DOHH2 (cell line): ENCODE data around the gene KCNK6.

Source experiments
- H3F3A ChIP-seq: fragments of 200-600 bp; sonication (generic), shearing (Covaris generic); 2 replicates; pipeline ENCODE4 v1.6.0; 2016; ENCODE audit warnings: antibody characterized with exemption, mild to moderate bottlenecking; ENCODE audit not compliant: control insufficient read depth, insufficient read depth
- H3K27ac ChIP-seq: fragments of 200-600 bp; sonication (generic); 2 replicates; pipeline ENCODE4 v1.5.1; 2014; ENCODE audit warnings: low read depth, mild to moderate bottlenecking, low read length, moderate library complexity
- H3K27me3 ChIP-seq: fragments of 200-600 bp; sonication (generic); 2 replicates; pipeline ENCODE4 v1.6.1; 2014; ENCODE audit warnings: mild to moderate bottlenecking, low read length, mixed read lengths; ENCODE audit not compliant: control insufficient read depth
- H3K36me3 ChIP-seq: fragments of 200-600 bp; sonication (generic); 2 replicates; pipeline ENCODE4 v1.6.1; 2014; ENCODE audit warnings: mild to moderate bottlenecking, low read length, moderate library complexity, mixed read lengths; ENCODE audit not compliant: control insufficient read depth
- H3K4me1 ChIP-seq: fragments of 200-600 bp; sonication (generic); 2 replicates; pipeline ENCODE4 v1.6.1; 2014; ENCODE audit warnings: mild to moderate bottlenecking, low read length, mixed read lengths; ENCODE audit not compliant: control insufficient read depth
- H3K4me2 ChIP-seq: fragments of 200-600 bp; sonication (generic); 2 replicates; pipeline ENCODE4 v1.6.0; 2014; ENCODE audit warnings: mild to moderate bottlenecking, low read length, moderate library complexity
- H3K4me3 ChIP-seq: fragments of 200-600 bp; sonication (generic); 2 replicates; pipeline ENCODE4 v1.5.1; 2014; ENCODE audit warnings: mild to moderate bottlenecking, low read length, mixed read lengths
- H3K79me2 ChIP-seq: fragments of 200-600 bp; sonication (generic); 2 replicates; pipeline ENCODE4 v1.6.1; 2014; ENCODE audit warnings: mild to moderate bottlenecking, low read length, mixed read lengths; ENCODE audit not compliant: control insufficient read depth
- H3K9me2 ChIP-seq: fragments of 200-600 bp; sonication (generic); replicated peaks from 2 replicates; pipeline ENCODE4 v1.6.1; 2014; ENCODE audit warnings: mild to moderate bottlenecking, low read length, mixed read lengths; ENCODE audit not compliant: control insufficient read depth
- H3K9me3 ChIP-seq: fragments of 200-600 bp; sonication (generic); 2 replicates; pipeline ENCODE4 v1.6.1; 2014; ENCODE audit warnings: antibody characterized with exemption, low read length, mixed read lengths; ENCODE audit not compliant: control insufficient read depth, insufficient read depth
- H4K20me1 ChIP-seq: fragments of 200-600 bp; sonication (generic); 2 replicates; pipeline ENCODE4 v1.6.0; 2014; ENCODE audit warnings: low read depth, mild to moderate bottlenecking, antibody characterized with exemption, low read length, moderate library complexity; ENCODE audit not compliant: control insufficient read depth, insufficient read depth
- EZH2phosphoT487 ChIP-seq: fragments of 200-600 bp; sonication (generic); IDR thresholded peaks from 2 replicates; pipeline ENCODE4 v1.6.1; 2017; ENCODE audit warnings: borderline replicate concordance, mild to moderate bottlenecking, antibody characterized with exemption, low read length, moderate library complexity, mixed read lengths
- TF ChIP-seq, protein P1 (sequence below): fragments of 200-600 bp; sonication (generic); IDR thresholded peaks from one replicate; pipeline ENCODE4 v1.5.1; 2014; ENCODE audit warnings: antibody characterized with exemption, mild to moderate bottlenecking, low read depth, low read length; ENCODE audit not compliant: poor library complexity, severe bottlenecking

KCNK6 gene

DNA sequence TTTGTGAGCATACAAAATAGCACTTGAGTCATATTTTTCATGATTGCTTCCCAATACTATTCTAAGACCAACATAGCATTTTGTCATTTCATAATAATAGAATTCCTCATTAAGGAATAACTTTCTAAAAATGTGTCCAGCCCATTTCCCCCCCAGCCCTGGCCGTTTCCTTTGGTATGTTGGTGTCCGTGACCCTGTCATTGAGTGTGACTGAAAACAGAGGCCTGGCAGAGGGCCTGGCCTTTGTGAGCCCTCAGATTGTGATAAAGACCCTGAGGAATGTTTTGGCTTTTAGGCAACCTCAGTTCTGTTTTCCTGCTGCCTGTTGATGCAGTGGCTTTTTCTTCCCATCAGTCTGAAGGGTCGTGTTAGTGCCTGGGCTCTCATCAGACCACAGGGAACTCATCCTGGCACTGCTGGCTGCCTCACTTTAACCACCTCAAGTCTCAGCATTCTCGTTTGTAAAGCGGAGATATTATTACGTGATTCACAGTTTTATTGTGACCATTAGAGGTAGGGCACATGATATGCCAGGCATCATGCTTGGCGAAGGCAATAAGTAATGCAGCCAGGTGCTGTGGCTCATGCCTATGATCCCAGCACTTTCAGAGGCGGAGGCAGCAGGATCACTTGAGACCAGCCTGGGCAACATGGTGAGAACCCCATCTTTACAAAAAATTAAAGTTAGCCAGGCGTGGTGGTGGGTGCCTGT, 41.5 kb upstream of the KCNK6 start:
- Histone ChIP-seq H3K9me3 (no peaks in the 10 kb centered on the region), H3K4me3 (no peak overlapping the region), H3K9me2 (no peaks in the 10 kb centered on the region), H4K20me1 (no peaks in the 10 kb centered on the region), H3K27ac (no peak overlapping the region), H3F3A (no peaks in the 10 kb centered on the region), H3K27me3 (no peaks in the 10 kb centered on the region), H3K36me3 (no peaks in the 10 kb centered on the region), H3K79me2 (no peaks in the 10 kb centered on the region), H3K4me1 (0 out of 2 replicates have a peak, but pooled peaks cover 4% of the 10 kb centered on the region), H3K4me2 (no peak overlapping the region)
- TF ChIP-seq, protein P1, sequence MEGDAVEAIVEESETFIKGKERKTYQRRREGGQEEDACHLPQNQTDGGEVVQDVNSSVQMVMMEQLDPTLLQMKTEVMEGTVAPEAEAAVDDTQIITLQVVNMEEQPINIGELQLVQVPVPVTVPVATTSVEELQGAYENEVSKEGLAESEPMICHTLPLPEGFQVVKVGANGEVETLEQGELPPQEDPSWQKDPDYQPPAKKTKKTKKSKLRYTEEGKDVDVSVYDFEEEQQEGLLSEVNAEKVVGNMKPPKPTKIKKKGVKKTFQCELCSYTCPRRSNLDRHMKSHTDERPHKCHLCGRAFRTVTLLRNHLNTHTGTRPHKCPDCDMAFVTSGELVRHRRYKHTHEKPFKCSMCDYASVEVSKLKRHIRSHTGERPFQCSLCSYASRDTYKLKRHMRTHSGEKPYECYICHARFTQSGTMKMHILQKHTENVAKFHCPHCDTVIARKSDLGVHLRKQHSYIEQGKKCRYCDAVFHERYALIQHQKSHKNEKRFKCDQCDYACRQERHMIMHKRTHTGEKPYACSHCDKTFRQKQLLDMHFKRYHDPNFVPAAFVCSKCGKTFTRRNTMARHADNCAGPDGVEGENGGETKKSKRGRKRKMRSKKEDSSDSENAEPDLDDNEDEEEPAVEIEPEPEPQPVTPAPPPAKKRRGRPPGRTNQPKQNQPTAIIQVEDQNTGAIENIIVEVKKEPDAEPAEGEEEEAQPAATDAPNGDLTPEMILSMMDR, result no peak
- TF ChIP-seq EZH2phosphoT487, result no peak

DNA sequence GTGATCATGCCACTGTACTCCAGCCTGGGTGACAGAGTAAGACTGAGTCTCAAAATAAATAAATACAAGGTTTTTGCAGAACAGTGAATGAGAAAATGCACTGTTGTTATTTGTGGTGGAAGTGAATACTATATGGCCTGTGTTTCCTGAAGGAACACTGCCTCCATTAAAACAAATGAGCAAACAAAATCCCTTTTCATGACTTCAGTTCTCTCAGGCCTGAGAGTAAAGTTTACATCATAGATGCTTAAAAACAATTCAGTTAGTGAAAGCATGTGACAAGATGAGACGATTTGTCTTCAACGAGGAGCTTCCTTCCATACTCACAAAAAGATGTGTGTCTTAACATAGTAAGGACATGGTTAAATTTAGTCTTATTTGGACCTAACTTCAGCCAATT, 40.9 kb upstream of the KCNK6 start:
- Histone ChIP-seq H3K27me3 (no peaks in the 10 kb centered on the region), H4K20me1 (no peaks in the 10 kb centered on the region), H3K9me3 (no peaks in the 10 kb centered on the region), H3K79me2 (no peaks in the 10 kb centered on the region), H3K9me2 (no peaks in the 10 kb centered on the region), H3K4me2 (no peak overlapping the region), H3K36me3 (no peaks in the 10 kb centered on the region), H3F3A (no peaks in the 10 kb centered on the region), H3K27ac (no peak overlapping the region), H3K4me3 (no peak overlapping the region), H3K4me1 (0 out of 2 replicates have a peak, but pooled peaks cover 4% of the 10 kb centered on the region)
- TF ChIP-seq EZH2phosphoT487, result no peak
- TF ChIP-seq, protein P1, result no peak

DNA sequence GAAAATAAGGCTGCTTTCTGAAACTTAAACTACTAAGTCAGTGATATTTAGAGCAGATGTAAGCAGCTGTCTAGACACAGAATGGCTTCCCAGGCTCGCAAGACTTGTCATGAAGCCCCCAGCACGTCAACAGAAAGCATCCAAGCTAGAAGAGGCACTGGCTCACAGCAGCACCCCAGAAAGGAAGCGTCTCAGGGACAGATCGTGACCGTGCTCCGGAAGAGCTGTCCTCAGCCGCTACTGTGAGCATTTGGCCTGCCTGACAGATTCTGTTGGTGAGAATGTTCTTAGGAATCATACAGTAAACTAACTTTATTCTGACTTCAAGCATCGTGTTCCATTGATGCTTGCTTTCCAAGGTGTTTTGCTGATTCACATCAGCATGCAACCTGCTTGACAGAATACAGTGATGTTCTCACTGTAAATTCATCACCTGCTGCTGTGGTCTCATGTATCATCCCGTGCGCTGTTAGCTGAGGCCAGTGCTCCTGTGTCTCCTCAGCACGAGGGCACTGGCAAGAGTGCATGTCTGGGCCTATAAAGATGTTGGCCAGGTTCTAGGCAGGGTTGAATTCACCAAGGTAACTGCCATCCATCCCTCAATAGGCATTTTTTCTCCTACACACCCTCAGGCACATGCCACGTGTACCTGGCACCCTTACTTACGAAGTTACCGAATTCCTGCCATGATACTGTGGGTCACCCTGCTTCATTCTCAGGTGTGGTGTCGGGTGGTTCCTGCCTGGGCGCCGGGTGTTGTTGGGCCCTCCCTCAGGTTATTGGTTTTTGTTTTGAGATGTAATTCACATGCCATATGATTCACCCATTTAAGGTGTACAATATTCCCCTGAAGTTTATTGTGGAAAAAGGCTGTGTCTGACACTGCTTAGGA, 39.4 kb upstream of the KCNK6 start:
- H3K27ac ChIP-seq, result no peak overlapping the region
- H3K4me1 ChIP-seq, result peaks cover 15% of the 10 kb centered on the region
- TF ChIP-seq, protein P1, result no peak
- TF ChIP-seq EZH2phosphoT487, result no peak
- H4K20me1 ChIP-seq, result no peaks in the 10 kb centered on the region
- no peaks in the 10 kb centered on the region for H3K36me3 ChIP-seq
- H3K27me3 ChIP-seq, result no peaks in the 10 kb centered on the region
- no peaks in the 10 kb centered on the region for H3F3A ChIP-seq
- H3K9me3 ChIP-seq, result no peaks in the 10 kb centered on the region
- H3K4me3 ChIP-seq, result no peak overlapping the region
- no peaks in the 10 kb centered on the region for H3K79me2 ChIP-seq
- H3K4me2 ChIP-seq, result no peak overlapping the region
- H3K9me2 ChIP-seq, result no peaks in the 10 kb centered on the region
